Measurements from ENCODE around the gene ZNF311.

ZNF311 gene

DNA sequence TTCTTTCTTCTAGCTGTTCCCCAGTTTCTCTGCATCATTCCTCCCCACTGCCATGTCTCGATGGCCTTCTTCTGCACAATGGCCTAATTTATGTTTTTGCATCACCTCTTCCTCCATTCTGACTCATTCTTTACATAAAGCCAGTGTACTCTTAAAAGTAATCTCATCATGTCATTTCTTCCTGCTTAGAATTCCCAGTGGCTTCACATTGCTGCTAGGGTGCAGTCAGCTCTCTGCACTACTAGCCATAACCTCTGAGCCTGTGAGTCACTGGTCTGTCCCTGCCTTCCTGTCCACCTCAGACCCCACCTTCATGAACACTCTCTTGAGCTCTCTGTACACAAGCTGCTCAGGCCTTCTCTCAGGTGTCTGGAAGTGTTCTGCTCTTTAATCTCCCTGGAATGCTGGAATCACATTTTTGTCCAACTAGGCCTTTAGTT is 57.3 kb downstream of the ZNF311 start:
- Histone ChIP-seq H3K27ac (replicated peaks) (no peak overlapping the region), H3K4me3 (replicated peaks; ENCODE audit: insufficient read depth, low read length) (no peak overlapping the region), H3K27me3 (ENCODE audit: insufficient read depth, poor library complexity, severe bottlenecking) (no peaks in the 10 kb centered on the region)
- no peak for TF ChIP-seq SPI1 (IDR thresholded peaks at IDR 0.05; ENCODE audit: borderline replicate concordance, low read depth)
- TF ChIP-seq, protein P1, sequence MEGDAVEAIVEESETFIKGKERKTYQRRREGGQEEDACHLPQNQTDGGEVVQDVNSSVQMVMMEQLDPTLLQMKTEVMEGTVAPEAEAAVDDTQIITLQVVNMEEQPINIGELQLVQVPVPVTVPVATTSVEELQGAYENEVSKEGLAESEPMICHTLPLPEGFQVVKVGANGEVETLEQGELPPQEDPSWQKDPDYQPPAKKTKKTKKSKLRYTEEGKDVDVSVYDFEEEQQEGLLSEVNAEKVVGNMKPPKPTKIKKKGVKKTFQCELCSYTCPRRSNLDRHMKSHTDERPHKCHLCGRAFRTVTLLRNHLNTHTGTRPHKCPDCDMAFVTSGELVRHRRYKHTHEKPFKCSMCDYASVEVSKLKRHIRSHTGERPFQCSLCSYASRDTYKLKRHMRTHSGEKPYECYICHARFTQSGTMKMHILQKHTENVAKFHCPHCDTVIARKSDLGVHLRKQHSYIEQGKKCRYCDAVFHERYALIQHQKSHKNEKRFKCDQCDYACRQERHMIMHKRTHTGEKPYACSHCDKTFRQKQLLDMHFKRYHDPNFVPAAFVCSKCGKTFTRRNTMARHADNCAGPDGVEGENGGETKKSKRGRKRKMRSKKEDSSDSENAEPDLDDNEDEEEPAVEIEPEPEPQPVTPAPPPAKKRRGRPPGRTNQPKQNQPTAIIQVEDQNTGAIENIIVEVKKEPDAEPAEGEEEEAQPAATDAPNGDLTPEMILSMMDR (IDR thresholded peaks at IDR 0.05; ENCODE audit: insufficient read depth, low read length), result no peak
- no peak for DNase-seq (ENCODE audit: low read depth in 1 of 2, low spot score in 1 of 2)

DNA sequence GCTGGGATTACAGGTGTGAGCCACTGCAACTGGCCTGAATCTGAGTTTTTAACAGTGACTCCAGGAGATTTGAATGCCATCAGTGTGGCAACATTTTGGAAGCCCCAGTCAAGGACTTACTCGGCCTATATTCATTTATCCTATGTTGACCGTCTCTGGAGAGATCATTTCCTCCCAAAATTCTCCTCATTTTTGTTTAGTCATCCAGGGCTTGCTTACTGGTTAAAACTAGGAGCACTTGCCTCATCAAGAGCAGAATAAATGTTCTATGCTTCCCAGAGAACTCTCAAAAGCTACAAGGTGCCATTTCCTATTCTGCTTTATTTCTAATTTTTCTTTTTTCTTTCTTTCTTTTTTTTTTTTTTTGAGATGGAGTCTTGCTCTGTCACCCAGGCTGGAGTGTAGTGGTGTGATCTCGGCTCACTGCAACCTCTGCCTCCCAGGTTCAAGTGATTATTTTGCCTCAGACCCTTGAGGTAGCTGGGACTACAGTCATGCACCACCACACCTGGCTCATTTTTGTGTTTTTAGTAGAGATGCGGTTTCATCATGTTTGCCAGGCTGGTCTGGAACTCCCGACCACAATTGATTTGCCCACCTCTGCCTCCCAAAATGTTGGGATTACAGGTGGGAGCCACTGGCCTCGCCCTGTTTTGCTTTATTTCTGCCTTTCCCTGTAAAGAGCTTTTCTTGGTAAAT is 57.9 kb downstream of the ZNF311 start:
- H3K27me3 ChIP-seq (ENCODE audit: insufficient read depth, poor library complexity, severe bottlenecking), result no peaks in the 10 kb centered on the region
- no peak for DNase-seq (ENCODE audit: low read depth in 1 of 2, low spot score in 1 of 2)

DNA sequence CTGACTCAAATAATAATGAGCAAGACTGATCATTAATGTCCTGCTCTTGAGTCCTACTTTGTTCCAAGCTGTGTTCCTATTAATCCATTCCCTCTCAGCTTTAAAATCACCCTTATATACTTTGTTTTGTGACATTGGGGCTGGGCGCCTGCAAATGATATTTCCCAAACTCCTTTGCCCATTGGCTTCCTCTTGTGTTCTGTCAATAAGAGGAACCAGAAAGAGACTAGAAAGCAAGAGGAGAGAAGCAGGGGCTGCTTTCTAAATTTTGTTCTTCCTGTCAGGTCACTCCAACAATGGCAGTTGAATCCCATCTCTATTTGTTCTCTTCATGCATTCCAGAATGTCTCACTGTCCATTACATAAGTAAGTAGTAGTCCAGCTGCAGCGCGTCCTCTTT is 59.8 kb downstream of the ZNF311 start:
- Histone ChIP-seq H3K4me3 (replicated peaks; ENCODE audit: insufficient read depth, low read length) (no peak overlapping the region), H3K27ac (replicated peaks) (peak overlapping the region; percentile 36), H3K27me3 (ENCODE audit: insufficient read depth, poor library complexity, severe bottlenecking) (no peaks in the 10 kb centered on the region)
- TF ChIP-seq, protein P2, sequence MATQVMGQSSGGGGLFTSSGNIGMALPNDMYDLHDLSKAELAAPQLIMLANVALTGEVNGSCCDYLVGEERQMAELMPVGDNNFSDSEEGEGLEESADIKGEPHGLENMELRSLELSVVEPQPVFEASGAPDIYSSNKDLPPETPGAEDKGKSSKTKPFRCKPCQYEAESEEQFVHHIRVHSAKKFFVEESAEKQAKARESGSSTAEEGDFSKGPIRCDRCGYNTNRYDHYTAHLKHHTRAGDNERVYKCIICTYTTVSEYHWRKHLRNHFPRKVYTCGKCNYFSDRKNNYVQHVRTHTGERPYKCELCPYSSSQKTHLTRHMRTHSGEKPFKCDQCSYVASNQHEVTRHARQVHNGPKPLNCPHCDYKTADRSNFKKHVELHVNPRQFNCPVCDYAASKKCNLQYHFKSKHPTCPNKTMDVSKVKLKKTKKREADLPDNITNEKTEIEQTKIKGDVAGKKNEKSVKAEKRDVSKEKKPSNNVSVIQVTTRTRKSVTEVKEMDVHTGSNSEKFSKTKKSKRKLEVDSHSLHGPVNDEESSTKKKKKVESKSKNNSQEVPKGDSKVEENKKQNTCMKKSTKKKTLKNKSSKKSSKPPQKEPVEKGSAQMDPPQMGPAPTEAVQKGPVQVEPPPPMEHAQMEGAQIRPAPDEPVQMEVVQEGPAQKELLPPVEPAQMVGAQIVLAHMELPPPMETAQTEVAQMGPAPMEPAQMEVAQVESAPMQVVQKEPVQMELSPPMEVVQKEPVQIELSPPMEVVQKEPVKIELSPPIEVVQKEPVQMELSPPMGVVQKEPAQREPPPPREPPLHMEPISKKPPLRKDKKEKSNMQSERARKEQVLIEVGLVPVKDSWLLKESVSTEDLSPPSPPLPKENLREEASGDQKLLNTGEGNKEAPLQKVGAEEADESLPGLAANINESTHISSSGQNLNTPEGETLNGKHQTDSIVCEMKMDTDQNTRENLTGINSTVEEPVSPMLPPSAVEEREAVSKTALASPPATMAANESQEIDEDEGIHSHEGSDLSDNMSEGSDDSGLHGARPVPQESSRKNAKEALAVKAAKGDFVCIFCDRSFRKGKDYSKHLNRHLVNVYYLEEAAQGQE (IDR thresholded peaks at IDR 0.05; ENCODE audit: insufficient replicate concordance, low read depth), result no peak
- TF ChIP-seq GABPA (IDR thresholded peaks at IDR 0.05; ENCODE audit: low read depth) (no peak), SPI1 (IDR thresholded peaks at IDR 0.05; ENCODE audit: borderline replicate concordance, low read depth) (peak; percentile 69; the same call in 1 of the 2 replicates), POLR2AphosphoS5 (IDR thresholded peaks at IDR 0.05; ENCODE audit: low read depth) (no peak)
- TF ChIP-seq, protein P1 (IDR thresholded peaks at IDR 0.05; ENCODE audit: insufficient read depth, low read length), result no peak
- DNase-seq (ENCODE audit: low read depth in 1 of 2, low spot score in 1 of 2), result peak in 1 of 2 experiments; percentile 37

More for the DNA sequence above, 57.9 kb downstream of the ZNF311 start:
- TF ChIP-seq, protein P1 (IDR thresholded peaks at IDR 0.05; ENCODE audit: insufficient read depth, low read length), result no peak
- TF ChIP-seq SPI1 (IDR thresholded peaks at IDR 0.05; ENCODE audit: borderline replicate concordance, low read depth) (no peak), POLR2AphosphoS5 (IDR thresholded peaks at IDR 0.05; ENCODE audit: low read depth) (no peak), GABPA (IDR thresholded peaks at IDR 0.05; ENCODE audit: low read depth) (no peak)
- TF ChIP-seq, protein P2 (IDR thresholded peaks at IDR 0.05; ENCODE audit: insufficient replicate concordance, low read depth), result no peak
- H3K4me3 ChIP-seq (replicated peaks; ENCODE audit: insufficient read depth, low read length), result no peak overlapping the region
- H3K27ac ChIP-seq (replicated peaks), result no peak overlapping the region
